ENCODE measurements around the gene D2HGDH. TPM values are rescaled to one million over a fixed set of nuclear protein-coding genes. Genes with fewer than 3 reads are reported as not detected.

D2HGDH gene
- total RNA-seq, 1 experiment from 2014 or later: 131 TPM

DNA sequence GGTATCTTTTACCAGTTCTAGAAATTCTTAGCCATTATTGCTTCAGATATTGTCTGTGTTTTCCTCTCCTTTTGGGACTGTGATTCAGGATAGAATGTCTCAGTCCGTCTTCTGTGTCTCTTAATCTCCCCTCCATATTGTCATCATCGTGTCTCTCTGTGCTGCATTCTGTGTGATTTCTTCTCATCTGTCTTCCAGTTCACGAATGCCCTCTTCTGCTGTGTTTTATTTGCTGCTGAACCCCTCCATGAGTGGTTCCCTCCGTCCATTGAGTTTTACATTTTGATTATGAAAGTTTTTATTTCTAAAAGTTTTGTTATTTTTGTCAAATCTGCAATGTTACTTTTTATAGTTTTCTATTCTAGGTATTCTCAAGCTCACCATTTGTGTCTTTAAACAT is 11.7 kb downstream of the D2HGDH start:
- no peak overlapping the region for H3K27ac ChIP-seq
- H3K4me1 ChIP-seq (replicated peaks; ENCODE audit: insufficient read depth): no peaks in the 10 kb centered on the region
- H3K9me3 ChIP-seq (ENCODE audit: insufficient read depth, low read depth): no peaks in the 10 kb centered on the region
- CTCF ChIA-PET: no interaction called here
- DNase-seq: no peak
- no peaks in the 10 kb centered on the region for H3K27me3 ChIP-seq (ENCODE audit: insufficient read depth, low read depth)
- H3K9me2 ChIP-seq (ENCODE audit: insufficient read depth): no peaks in the 10 kb centered on the region
- 0 out of 2 replicates have a peak, but pooled peaks cover 3% of the 10 kb centered on the region for H3K36me3 ChIP-seq (ENCODE audit: low read depth)
- H3K79me2 ChIP-seq (ENCODE audit: low read depth): no peaks in the 10 kb centered on the region
- POLR2A ChIA-PET (ENCODE audit: unreplicated experiment): no interaction called here
- BruUV-seq (replicated peaks): no TSS peak
- H3F3A ChIP-seq (ENCODE audit: insufficient read depth, low read depth): no peaks in the 10 kb centered on the region
- H3K4me2 ChIP-seq: no peak overlapping the region
- H4K20me1 ChIP-seq (ENCODE audit: insufficient read depth): peaks cover 14% of the 10 kb centered on the region
- no peak overlapping the region for H2AFZ ChIP-seq
- no peak overlapping the region for H3K4me3 ChIP-seq
- TF ChIP-seq, protein P1, sequence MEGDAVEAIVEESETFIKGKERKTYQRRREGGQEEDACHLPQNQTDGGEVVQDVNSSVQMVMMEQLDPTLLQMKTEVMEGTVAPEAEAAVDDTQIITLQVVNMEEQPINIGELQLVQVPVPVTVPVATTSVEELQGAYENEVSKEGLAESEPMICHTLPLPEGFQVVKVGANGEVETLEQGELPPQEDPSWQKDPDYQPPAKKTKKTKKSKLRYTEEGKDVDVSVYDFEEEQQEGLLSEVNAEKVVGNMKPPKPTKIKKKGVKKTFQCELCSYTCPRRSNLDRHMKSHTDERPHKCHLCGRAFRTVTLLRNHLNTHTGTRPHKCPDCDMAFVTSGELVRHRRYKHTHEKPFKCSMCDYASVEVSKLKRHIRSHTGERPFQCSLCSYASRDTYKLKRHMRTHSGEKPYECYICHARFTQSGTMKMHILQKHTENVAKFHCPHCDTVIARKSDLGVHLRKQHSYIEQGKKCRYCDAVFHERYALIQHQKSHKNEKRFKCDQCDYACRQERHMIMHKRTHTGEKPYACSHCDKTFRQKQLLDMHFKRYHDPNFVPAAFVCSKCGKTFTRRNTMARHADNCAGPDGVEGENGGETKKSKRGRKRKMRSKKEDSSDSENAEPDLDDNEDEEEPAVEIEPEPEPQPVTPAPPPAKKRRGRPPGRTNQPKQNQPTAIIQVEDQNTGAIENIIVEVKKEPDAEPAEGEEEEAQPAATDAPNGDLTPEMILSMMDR (conservative IDR thresholded peaks at IDR 0.05): no peak
- no peak for TF ChIP-seq EZH2 (IDR thresholded peaks at IDR 0.05; ENCODE audit: low read depth)
- intact Hi-C loops (cut with micrococcal nuclease; ENCODE audit: unreplicated experiment): no loop called here

DNA sequence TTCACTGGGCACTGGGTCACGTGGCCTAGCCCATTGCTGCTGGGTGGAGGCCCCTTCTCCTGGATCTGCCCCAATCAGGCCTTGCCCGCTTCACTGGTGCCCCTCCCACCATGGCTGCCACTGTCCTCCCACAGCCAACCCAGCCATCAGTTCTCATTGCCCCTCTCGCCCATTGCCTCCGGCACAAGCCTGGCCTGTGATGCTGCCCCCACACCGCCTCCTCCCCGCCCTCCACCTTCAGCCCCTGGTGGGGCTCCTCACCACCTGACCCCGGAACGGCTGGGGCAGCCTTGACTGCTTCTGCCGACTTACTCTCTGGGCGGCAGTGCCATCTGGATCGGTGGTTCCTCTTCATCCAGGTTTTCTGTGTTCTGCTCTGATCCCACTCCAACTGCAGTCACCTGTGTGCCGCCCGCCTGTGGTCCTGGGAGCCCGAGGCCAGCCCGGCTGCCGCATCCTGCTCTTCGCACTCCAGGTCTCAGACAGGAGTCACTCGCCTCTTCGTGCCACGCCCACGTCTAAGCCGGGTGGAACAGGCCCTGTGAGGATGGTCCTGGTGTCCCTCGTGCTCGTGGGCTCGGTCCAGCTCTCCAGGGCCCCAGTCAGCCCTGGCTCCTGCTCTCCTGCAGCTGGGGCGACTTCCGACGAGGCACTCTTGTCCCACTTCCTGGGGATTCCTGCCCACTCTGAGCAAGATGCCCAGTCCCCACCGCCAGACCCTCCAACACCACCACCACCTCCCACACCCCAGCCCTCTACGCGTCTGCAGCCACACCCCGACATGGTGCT is 14.2 kb downstream of the D2HGDH start:
- intact Hi-C loops (cut with micrococcal nuclease; ENCODE audit: unreplicated experiment): no loop called here
- H4K20me1 ChIP-seq (ENCODE audit: insufficient read depth): peaks cover 4% of the 10 kb centered on the region; the same call in 1 of the 2 replicates
- H2AFZ ChIP-seq: no peak overlapping the region
- no peaks in the 10 kb centered on the region for H3K79me2 ChIP-seq (ENCODE audit: low read depth)
- no peak overlapping the region for H3K4me3 ChIP-seq
- CTCF ChIA-PET: interaction anchor here (0.6 kb wide), 1 partner anchor 253 kb away, joined by 3 read pairs; no protein-coding TSS in a partner anchor
- POLR2A ChIA-PET (ENCODE audit: unreplicated experiment): no interaction called here
- H3K9me3 ChIP-seq (ENCODE audit: insufficient read depth, low read depth): no peaks in the 10 kb centered on the region
- DNase-seq: no peak
- H3K27ac ChIP-seq: no peak overlapping the region
- no peaks in the 10 kb centered on the region for H3K27me3 ChIP-seq (ENCODE audit: insufficient read depth, low read depth)
- H3K9me2 ChIP-seq (ENCODE audit: insufficient read depth): no peaks in the 10 kb centered on the region
- TF ChIP-seq, protein P1 (conservative IDR thresholded peaks at IDR 0.05): no peak
- no peak for TF ChIP-seq EZH2 (IDR thresholded peaks at IDR 0.05; ENCODE audit: low read depth)
- no TSS peak for BruUV-seq (replicated peaks)
- no peak overlapping the region for H3K4me2 ChIP-seq
- no peaks in the 10 kb centered on the region for H3F3A ChIP-seq (ENCODE audit: insufficient read depth, low read depth)
- no peaks in the 10 kb centered on the region for H3K4me1 ChIP-seq (replicated peaks; ENCODE audit: insufficient read depth)
- H3K36me3 ChIP-seq (ENCODE audit: low read depth): no peaks in the 10 kb centered on the region

- H3K9me2 ChIP-seq (ENCODE audit: insufficient read depth): no peaks in the 10 kb centered on the region
- no peaks in the 10 kb centered on the region for H3F3A ChIP-seq (ENCODE audit: insufficient read depth, low read depth)
- ChIA-PET CTCF (no interaction called here), POLR2A (ENCODE audit: unreplicated experiment) (no interaction called here)
- no peak for DNase-seq
- no TSS peak for BruUV-seq (replicated peaks)
- TF ChIP-seq, protein P1 (conservative IDR thresholded peaks at IDR 0.05): no peak
- no peak for TF ChIP-seq EZH2 (IDR thresholded peaks at IDR 0.05; ENCODE audit: low read depth)
- no peaks in the 10 kb centered on the region for H3K36me3 ChIP-seq (ENCODE audit: low read depth)
- intact Hi-C loops (cut with micrococcal nuclease; ENCODE audit: unreplicated experiment): no loop called here
- no peaks in the 10 kb centered on the region for H3K79me2 ChIP-seq (ENCODE audit: low read depth)
- no peaks in the 10 kb centered on the region for H3K4me1 ChIP-seq (replicated peaks; ENCODE audit: insufficient read depth)
- no peak overlapping the region for H2AFZ ChIP-seq
- H3K9me3 ChIP-seq (ENCODE audit: insufficient read depth, low read depth): no peaks in the 10 kb centered on the region
- H3K27ac ChIP-seq: no peak overlapping the region
- H4K20me1 ChIP-seq (ENCODE audit: insufficient read depth): no peaks in the 10 kb centered on the region; the same call in 1 of the 2 replicates
- H3K4me2 ChIP-seq: no peak overlapping the region
- H3K4me3 ChIP-seq: no peak overlapping the region
- H3K27me3 ChIP-seq (ENCODE audit: insufficient read depth, low read depth): no peaks in the 10 kb centered on the region
These were observed 15.8 kb downstream of the D2HGDH start for GRCh38 chr2:241750076-241750840.
